ENCODE results near the gene CZIB. TPM values are rescaled to one million over a fixed set of nuclear protein-coding genes. Genes with fewer than 3 reads are reported as not detected.

CZIB gene
- total and polyA plus RNA-seq, 2 of the 8 experiments (the other 6 are each of a cell fraction or from before 2014, with no cell fraction given), result 46.5 to 48.0 TPM

DNA sequence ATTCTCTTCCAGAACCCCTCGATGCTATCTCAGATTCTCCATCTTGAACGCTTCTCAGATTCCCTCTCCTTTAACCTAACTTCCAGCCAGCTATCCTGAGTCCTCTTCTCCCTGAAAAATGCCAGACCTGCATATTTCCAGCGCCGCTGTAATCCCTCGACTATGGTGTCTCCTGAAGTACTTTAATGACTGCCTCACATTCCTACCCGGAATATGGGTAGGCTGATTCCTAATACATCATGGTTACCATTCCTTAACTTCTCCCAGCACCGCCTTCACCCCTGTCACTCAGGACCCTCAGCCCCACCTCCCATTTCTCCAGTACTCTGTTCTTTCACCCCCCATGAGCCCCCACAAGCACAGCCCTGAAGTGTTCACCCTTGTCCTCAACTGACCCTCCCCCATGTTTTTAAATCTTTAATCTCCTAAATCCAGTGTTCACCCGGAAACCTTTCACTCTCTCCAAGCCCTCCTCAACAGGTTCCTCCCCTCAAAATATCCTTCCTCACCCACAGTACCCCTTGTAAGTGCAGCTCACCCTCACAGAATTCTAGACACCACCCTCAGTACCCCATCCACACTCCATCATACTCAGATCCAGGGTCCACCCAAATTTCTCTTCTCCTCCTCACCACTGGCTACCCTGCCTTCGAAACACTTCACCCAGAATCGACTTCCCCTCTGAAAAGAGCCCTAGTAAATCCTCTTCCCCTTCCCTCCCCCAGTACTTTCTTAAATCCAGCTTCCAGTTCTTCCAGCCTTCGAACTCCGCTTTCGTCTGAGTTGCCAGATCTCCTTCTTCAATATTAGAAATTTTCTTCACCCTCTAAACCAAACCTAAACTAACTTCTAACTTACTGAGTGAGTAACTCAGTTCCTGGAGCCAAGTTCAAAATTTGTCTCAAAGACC, 22.9 kb downstream of the CZIB start:
- Histone ChIP-seq H4K5ac (ENCODE audit: insufficient read length, low read depth, low read length) (peak overlapping the region; percentile 6), H2BK12ac (ENCODE audit: low read depth, low read length) (no peak overlapping the region), H3K23ac (ENCODE audit: insufficient read length) (no peak overlapping the region), H3K18ac (ENCODE audit: extremely low read depth, low read length) (no peak overlapping the region), H3K27ac (ENCODE audit: low read depth, low read length) (peak overlapping the region; percentile 61; the same call in 1 of the 2 replicates), H3K56ac (replicated peaks; ENCODE audit: insufficient read length, low read depth, low read length) (no peak overlapping the region), H2BK20ac (ENCODE audit: low read length) (no peak overlapping the region), H3K79me2 (ENCODE audit: control insufficient read depth in 1 of 2, insufficient read depth in 2 of 2, low read length in 2 of 2) (peaks cover 0 to 8% of the 10 kb centered on the region in 2 experiments; a peak in 1 of 4 replicates), H4K8ac (ENCODE audit: extremely low read depth, insufficient read depth, low read length) (no peak overlapping the region; the same call in 1 of the 2 replicates), H2BK120ac (replicated peaks; ENCODE audit: low read depth, low read length) (no peak overlapping the region), H3K4ac (replicated peaks; ENCODE audit: insufficient read length, low read depth, low read length) (no peak overlapping the region), H3K23me2 (ENCODE audit: low read depth, low read length) (peaks cover 5% of the 10 kb centered on the region), H3K9ac (replicated peaks in 1 of 4; ENCODE audit: extremely low read depth in 1 of 4, low read depth in 3 of 4, low read length in 3 of 4) (peak overlapping the region; percentile 65 to 80 (median 75)), H2BK5ac (ENCODE audit: low read depth, low read length) (0 out of 2 replicates have a peak overlapping the region, but pooled peaks have one; percentile 77), H2BK15ac (ENCODE audit: low read length) (no peak overlapping the region), H3K27me3 (replicated peaks in 1 of 4; ENCODE audit: control insufficient read depth in 3 of 4, extremely low read depth in 1 of 4, insufficient read depth in 3 of 4, low read length in 3 of 4) (peaks cover 0 to 4% (median 1%) of the 10 kb centered on the region in 4 experiments; a peak in 4 of 7 replicates), H3K9me3 (ENCODE audit: insufficient read depth in 2 of 2, low read depth in 1 of 2, low read length in 1 of 2) (no peaks in the 10 kb centered on the region), H3K36me3 (ENCODE audit: control insufficient read depth in 2 of 4, insufficient read depth in 4 of 4, low read length in 3 of 4) (peaks cover 0 to 14% (median 7%) of the 10 kb centered on the region in 4 experiments; a peak in 5 of 8 replicates), H3K4me1 (replicated peaks in 1 of 4; ENCODE audit: control insufficient read depth in 3 of 4, insufficient read depth in 4 of 4, low read length in 3 of 4) (peaks cover 2 to 6% (median 4%) of the 10 kb centered on the region in 4 experiments; a peak in 4 of 7 replicates), H2AFZ (ENCODE audit: low read length) (no peak overlapping the region), H3K79me1 (ENCODE audit: low read depth, low read length) (no peaks in the 10 kb centered on the region; the same call in none of the 2 replicates), H4K91ac (replicated peaks; ENCODE audit: insufficient read length, low read length) (no peak overlapping the region), H3K4me2 (ENCODE audit: insufficient read depth in 1 of 2, low read depth in 2 of 2, low read length in 2 of 2) (peak overlapping the region; percentile 75 to 93), H3K14ac (ENCODE audit: insufficient read length) (no peak overlapping the region), H3K4me3 (ENCODE audit: extremely low read depth in 1 of 4, insufficient read depth in 2 of 4, low read depth in 3 of 4, low read length in 4 of 4) (peak overlapping the region; percentile 73 to 93 (median 88)), H4K20me1 (replicated peaks in 1 of 2; ENCODE audit: control insufficient read depth in 1 of 2, insufficient read depth in 2 of 2, low read length in 2 of 2) (no peaks in the 10 kb centered on the region), H2AK5ac (ENCODE audit: low read depth, low read length) (no peak overlapping the region)
- POLR2A ChIA-PET (ENCODE audit: partially characterized antibody), result interaction anchor here (0.5 to 2.0 kb wide), 6 partner anchors 10 to 800 kb away, joined by 3 to 6 read pairs (median 3); no protein-coding TSS in a partner anchor
- TF ChIP-seq TBP (IDR thresholded peaks at IDR 0.05; ENCODE audit: low read depth, low read length), result no peak
- TF ChIP-seq, protein P1, sequence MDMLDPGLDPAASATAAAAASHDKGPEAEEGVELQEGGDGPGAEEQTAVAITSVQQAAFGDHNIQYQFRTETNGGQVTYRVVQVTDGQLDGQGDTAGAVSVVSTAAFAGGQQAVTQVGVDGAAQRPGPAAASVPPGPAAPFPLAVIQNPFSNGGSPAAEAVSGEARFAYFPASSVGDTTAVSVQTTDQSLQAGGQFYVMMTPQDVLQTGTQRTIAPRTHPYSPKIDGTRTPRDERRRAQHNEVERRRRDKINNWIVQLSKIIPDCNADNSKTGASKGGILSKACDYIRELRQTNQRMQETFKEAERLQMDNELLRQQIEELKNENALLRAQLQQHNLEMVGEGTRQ (IDR thresholded peaks at IDR 0.05; ENCODE audit: low read length), result no peak
- TF ChIP-seq KDM4A (IDR thresholded peaks at IDR 0.05; ENCODE audit: low read depth, low read length, severe bottlenecking), result peak; percentile 22
- TF ChIP-seq, protein P2, sequence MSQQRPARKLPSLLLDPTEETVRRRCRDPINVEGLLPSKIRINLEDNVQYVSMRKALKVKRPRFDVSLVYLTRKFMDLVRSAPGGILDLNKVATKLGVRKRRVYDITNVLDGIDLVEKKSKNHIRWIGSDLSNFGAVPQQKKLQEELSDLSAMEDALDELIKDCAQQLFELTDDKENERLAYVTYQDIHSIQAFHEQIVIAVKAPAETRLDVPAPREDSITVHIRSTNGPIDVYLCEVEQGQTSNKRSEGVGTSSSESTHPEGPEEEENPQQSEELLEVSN (IDR thresholded peaks at IDR 0.05), result no peak
- TF ChIP-seq SIX5 (IDR thresholded peaks at IDR 0.05; ENCODE audit: low read depth, low read length), result no peak
- CTCF ChIA-PET (ENCODE audit: partially characterized antibody), result interaction anchor here (0.6 to 5.7 kb wide), 3 partner anchors 12 to 56 kb away, joined by 3 to 42 read pairs (median 4); no protein-coding TSS in a partner anchor
- WGBS, 2 experiments (ENCODE audit: extremely low coverage in 1 of 2, insufficient coverage in 1 of 2, insufficient read length in 1 of 2, insufficient replicate concordance in 2 of 2, low coverage in 1 of 2, low lambda C conversion rate in 2 of 2, missing lambda C conversion rate in 1 of 2), result 44% methylated on average over 13 of the region's 13 CpGs; no CpG with 5 or more reads in 1 of the 2 experiments
- DNase-seq (ENCODE audit: low read depth in 1 of 2, low spot score in 2 of 2), result no peak
- FAIRE-seq, result no peak
